ENCODE data around the gene CFAP251.

- TF ChIP-seq CTCF (IDR thresholded peaks at IDR 0.05; ENCODE audit: control extremely low read depth in 1 of 3, insufficient read depth in 1 of 3, low read depth in 1 of 3, low read length in 3 of 3): no peak
- no peak for TF ChIP-seq EZH2 (IDR thresholded peaks at IDR 0.05; ENCODE audit: low read depth, low read length, severe bottlenecking)
- TF ChIP-seq SP2 (IDR thresholded peaks at IDR 0.05; ENCODE audit: low read length): no peak
- TF ChIP-seq POLR2A (IDR thresholded peaks at IDR 0.05; ENCODE audit: control extremely low read depth in 1 of 2, low read depth in 2 of 2, low read length in 2 of 2): no peak
- no peak for TF ChIP-seq BRCA1 (IDR thresholded peaks at IDR 0.05; ENCODE audit: low read depth, low read length)
- TF ChIP-seq EGR1 (IDR thresholded peaks at IDR 0.05; ENCODE audit: borderline replicate concordance, low read depth, low read length): no peak
- TF ChIP-seq MAFK (IDR thresholded peaks at IDR 0.05; ENCODE audit: low read depth, low read length): no peak
- no peak for TF ChIP-seq GABPA (IDR thresholded peaks at IDR 0.05; ENCODE audit: borderline replicate concordance, insufficient read depth, low read length)
- no peak for TF ChIP-seq GTF2F1 (IDR thresholded peaks at IDR 0.05; ENCODE audit: borderline replicate concordance, low read depth, low read length)
- no peak for TF ChIP-seq ASH2L (IDR thresholded peaks at IDR 0.05; ENCODE audit: low read length)
- no peak for TF ChIP-seq CBX8 (IDR thresholded peaks at IDR 0.05; ENCODE audit: borderline replicate concordance, low read depth, low read length)
Measured at GRCh38 chr12:121957861-121958515, 39.6 kb downstream of the CFAP251 start.

Measured in H1 (cell line).